SW480 (cell line): ENCODE measurements around the gene ORC5.
"Not testable (repeated sequence)": the region's sequence is repeated elsewhere in the genome, so short reads cannot be mapped to it uniquely, and the experiment has no call there.

ENCODE experiments used
- DNase-seq: peaks from one replicate; pipeline ENCODE4 v3.0.0-alpha.2; 2016; ENCODE audit warnings: low spot score

Gene ORC5

GRCh38 chr7:104207731-104208420, at the start of gene ORC5:
Gene ORC5, minus strand, starts transcription at chr7:104208013. Its CDS starts 109 bp downstream, at chr7:104207904.
- DNase-seq = peak; percentile 92

DNA sequence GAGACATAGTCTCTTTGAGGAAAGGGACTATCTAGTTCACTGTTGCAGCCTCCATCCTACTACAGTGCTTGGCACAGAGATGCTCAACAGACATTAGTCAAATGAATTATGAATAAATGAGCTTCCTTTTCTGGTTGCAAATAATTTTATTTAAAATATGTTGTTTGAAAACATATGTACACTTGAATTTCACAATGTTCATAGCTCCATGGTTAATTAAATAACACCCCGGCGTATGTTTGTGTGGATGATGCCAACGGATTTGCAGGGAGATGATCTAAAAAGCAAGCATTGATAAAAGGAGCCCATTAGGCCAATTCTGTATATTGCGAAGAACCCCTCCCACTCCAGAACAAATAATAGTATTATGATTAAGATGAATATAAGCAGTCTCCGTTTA, 47.8 kb upstream of the ORC5 start:
- no peak for DNase-seq

- DNase-seq = no peak
Observed at GRCh38 chr7:104255194-104255593, 47.4 kb upstream of the ORC5 start.

DNA sequence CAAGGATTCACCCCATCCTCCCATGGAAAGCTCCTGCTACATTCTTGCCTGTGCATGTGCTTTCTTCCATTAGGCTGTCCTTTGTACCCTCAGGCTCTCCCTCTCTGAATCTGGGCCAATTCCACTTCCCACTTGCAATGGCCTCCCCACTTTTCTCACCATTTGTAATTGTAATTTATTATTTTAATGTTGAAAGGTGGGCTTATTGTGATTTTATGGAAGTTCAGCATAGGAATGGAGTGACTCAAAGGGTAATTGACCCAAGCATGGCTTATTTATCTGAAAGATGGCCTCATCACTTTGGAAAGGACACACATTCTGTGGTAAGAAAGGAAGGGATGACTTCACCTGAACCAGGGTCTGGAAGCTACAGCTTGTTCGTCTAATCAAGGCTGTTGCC, 46.9 kb upstream of the ORC5 start:
- no peak for DNase-seq

- peak; percentile 39 for DNase-seq
Observed at GRCh38 chr7:104252409-104253134, 44.8 kb upstream of the ORC5 start.

- no peak for DNase-seq
Observed at GRCh38 chr7:104242638-104243037, 34.8 kb upstream of the ORC5 start.

GRCh38 chr7:104241538-104242209, 33.9 kb upstream of the ORC5 start:
- DNase-seq = no peak

DNA sequence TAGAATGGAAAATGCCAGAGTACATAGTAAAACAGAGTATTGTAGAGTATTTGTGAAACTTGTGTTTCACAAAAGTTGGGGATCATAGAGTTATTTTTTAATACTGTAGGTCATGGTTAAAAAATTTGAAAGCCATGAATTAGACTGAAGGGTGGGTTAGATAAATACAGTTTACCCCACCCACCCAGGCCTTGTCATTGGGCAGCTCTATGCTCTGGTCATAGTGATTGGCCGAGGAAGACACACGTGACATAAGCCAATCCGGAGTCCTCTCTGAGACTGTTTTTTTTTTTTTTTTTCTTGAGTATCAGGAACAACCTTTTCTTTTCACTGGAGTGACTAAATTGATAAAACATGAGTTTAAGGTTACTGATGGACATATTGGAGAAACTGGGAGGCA, 33.3 kb upstream of the ORC5 start:
- no peak for DNase-seq

- DNase-seq = no peak
Observed at GRCh38 chr7:104240401-104240800, 32.6 kb upstream of the ORC5 start.

DNA sequence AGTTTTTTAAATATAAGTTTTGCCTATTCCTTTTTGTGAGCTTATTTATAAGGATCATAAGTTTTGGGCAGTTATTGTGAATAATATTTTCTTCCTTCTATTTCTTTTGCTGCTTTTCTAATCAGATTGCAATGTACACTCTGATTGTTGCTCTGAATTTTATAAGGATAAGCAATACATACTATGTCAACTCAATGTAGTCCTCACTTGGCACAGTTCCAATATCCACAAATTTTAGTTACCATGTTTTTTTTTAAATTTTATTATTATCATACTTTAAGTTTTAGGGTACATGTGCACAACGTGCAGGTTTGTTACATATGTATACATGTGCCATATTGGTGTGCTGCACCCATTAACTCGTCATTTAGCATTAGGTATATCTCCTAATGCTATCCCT, 27.2 kb upstream of the ORC5 start:
- not testable (repeated sequence) for DNase-seq

DNA sequence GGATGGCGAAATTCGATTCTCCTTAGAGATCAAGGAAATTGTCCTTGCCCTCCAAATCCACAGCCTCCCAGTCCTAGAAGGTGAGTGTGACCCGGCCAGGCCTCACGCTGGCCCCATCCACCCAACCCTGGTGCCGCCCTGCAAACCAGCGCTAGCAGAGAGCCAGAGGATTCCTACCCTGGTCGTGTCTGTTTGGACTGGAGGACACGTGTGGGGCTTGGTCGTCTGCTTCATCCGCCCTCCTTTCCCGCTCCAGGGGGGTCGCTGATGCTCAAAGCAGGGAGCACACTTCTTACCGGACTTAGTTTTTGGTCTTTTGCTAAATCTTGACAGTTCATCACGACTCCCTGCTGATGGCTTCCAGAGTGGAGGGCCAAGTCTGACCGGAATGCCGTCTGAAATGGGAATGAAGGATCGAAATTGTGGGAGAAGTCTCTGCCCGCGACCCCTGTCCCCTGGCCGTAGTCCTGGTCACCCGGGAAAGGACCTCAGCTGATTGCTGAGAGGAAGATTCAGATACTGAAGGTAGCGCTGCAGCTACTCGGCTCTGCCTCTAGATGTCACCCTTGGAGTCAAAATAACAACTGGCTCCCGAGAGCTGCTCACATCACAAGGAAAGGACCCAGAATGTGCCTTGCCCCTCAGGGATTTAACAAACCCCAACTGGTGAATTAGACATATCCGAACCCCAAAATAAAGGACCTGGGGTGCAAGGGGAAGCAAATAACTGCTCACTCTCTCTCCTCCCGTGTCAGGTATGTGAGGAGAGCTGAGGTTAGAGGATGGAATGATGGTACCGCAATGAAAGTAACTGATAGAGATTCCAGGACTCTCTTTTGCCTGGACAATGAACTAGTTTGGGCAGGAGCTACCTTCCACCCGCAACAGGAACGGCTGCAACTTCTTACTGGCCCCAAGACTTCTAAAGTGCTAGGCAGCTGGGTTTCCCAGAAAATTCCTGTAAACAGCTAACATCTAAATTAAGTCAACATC, 23.5 kb upstream of the ORC5 start:
- DNase-seq = peak; percentile 82

- DNase-seq = no peak
Observed at GRCh38 chr7:104230606-104231005, 22.8 kb upstream of the ORC5 start.

DNA sequence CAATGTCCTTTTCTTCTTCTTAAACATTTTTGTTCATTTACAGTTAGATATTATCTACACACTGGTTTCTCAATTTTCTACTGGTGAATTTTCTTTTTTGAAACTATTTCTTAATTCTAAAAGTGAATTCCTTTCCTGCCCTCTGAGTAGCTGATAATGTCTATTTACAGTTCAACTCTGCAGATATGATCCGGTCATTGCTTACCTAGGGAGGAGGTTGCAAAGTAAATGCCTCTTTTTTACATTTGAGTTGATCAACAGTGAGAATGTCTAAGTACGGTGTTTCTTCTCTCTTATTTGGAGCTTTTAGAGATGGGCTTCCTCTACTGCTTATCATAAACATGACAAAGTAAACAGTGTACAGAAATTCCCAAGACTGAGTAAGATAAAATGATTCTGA, 20.6 kb upstream of the ORC5 start:
- DNase-seq = no peak

DNA sequence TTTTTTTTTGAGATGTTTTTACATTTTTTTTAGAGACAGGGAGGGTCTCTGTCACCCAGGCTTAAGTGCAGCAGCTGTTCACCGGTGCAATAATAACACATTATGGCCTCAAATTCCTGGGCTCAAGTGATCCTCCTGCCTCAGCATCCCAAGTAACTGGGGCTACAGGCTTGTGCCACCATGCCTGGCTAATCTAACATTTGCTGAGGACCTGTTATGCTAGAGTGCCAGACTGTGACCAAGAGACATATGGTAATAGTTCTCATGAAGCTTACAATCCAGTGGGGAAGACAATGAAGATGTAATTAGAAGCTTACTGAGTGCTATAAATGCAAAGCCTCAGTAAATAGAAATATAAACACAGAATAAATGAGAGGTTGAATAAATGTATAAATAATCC, 17.6 kb upstream of the ORC5 start:
- DNase-seq = no peak

- DNase-seq = no peak
Observed at GRCh38 chr7:104217620-104218019, 9.8 kb upstream of the ORC5 start.

- DNase-seq = no peak
Observed at GRCh38 chr7:104209063-104209462, 1.2 kb upstream of the ORC5 start.

DNA sequence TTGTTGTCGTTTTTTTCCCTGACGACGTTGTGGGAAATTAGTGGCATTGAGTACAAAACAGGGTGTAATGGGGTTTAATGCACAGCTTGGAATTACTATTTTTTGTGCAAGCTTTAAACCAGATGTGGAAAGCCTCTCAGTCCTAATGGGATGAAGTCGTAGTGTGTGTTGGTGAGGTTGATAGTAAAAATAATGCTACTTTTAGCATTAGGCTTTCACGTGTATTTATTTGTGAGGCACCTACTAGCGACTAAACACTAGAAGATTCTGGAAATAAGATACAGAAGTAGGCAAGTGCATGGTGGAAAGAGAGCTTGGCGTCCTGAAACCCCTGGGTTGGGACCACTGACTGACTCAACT, 588 bp upstream of the ORC5 start:
- no peak for DNase-seq

DNA sequence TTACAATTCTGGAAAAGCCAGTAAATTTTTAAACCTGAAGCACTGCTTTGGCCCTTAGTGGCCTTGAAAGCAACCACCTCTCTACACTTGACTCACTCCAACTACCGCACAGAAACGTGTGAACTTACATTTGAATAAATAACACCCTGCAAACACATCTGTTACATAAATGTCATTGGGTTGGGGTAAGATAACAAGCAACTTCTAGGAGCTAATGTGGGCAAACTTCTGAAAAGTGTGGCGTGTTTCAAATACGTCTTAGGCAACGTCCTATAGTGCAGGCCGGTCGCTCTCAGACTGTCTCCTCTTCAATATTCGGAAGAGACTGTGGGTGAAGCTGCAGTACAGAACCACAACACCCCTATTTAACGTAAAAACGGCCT, 474 bp downstream of the ORC5 start:
- peak; percentile 23 for DNase-seq

GRCh38 chr7:104206841-104207240, 972 bp downstream of the ORC5 start:
- no peak for DNase-seq

- no peak for DNase-seq
Observed at GRCh38 chr7:104198673-104199278, 9.0 kb downstream of the ORC5 start.

DNA sequence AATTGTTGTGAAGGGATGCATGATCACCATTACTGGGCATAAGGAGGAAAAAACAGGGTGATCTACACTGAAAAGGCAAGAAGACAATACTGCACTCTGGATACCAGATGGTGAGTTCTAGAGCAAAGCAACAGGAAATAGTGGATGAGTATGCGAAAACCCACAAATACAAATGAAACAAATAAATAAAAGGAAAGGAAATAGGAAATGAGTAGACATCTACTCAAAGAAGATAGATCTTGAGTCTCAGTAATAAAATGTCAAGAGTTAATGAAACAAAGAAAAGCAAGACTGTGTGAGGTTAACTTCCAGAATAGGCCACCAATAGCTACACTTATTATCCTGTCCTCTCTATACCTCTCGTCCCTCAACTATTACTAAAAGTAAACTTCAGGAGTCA, 11.7 kb downstream of the ORC5 start:
- no peak for DNase-seq

- no peak for DNase-seq
Observed at GRCh38 chr7:104192434-104192833, 15.4 kb downstream of the ORC5 start.
